ENCODE data around the gene SLC24A3.
"Not testable (repeated sequence)": the region's sequence is repeated elsewhere in the genome, so short reads cannot be mapped to it uniquely, and the experiment has no call there.

Gene SLC24A3

GRCh38 chr20:19734811-19735210, 522.4 kb downstream of the SLC24A3 start:
- no peak for DNase-seq

- peak; percentile 91 for DNase-seq
These were observed 523.0 kb downstream of the SLC24A3 start for GRCh38 chr20:19735446-19735845.

- peak; percentile 95 for DNase-seq
These were observed 524.6 kb downstream of the SLC24A3 start for GRCh38 chr20:19737025-19737424.

DNA sequence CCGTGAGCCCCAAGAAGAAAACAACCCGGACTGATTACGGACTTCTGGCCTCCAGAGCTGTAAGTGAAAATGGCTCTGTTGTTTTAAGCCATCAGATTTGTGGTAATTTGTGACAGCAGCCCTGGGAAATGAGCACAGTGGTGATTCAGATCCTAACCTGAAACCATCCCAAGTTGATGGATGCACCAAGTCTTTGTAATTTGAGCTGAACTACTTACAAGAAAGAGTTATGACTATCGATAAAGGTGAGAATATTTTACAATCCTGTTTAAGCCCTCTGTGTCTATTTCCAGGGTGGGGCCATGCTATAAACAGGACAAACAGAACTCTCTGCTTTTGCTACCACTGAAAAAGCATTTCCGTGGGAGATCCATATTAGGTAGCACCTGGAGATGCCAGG, 526.5 kb downstream of the SLC24A3 start:
- no peak for DNase-seq

DNA sequence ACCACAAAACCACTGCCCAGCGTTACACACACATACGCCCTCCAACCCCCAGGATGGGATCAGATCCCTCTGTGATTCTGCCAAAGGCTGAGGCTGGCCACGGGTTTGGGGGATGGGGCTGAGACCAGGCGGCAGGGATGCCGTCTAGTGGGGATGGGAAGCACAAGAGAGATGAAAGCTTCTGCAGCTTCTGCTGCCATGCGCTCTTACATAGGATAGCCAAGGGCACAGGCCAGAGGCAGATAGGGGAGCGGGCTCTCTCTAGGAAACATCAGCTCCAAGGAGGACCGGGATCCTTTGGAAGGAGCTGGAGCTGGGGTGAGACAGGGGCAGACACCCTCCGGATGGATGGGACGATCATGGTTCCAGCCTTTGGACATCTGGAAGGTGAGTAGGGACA, 526.9 kb downstream of the SLC24A3 start:
- no peak for DNase-seq

- DNase-seq: no peak
These were observed 528.1 kb downstream of the SLC24A3 start for GRCh38 chr20:19740512-19740911.

- DNase-seq: no peak
These were observed 529.5 kb downstream of the SLC24A3 start for GRCh38 chr20:19741924-19742323.

DNA sequence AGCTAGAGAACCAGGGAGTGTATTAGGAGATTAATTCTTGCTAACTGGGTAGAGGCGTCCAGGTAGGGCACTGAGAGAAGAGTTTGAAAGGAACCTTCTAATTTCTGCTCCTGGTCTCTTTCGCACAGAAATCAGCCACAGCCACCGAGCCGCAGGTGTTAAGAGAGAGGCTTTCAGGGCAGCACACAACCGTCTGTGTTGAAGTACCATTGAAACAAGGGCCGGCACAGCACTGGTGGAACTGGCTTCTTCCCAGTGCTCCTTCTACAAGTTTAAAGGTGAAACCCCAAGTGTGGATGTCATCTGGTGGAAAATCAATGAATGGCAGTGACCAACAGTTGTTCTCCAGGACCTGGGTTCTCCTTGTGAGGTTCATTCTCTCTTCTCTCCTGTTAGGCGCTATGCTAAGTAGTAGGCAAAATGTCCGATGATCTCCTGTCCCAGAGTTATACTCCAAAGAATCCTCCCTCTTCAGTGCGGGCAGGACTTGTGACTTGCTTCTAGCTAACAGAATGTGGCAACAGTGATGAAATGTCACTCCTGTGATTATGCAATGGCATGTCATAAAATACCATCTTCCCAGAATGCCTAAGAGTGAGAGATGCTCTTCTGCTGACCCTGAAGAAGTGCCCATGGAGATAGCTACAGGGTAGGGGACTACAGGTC, 530.7 kb downstream of the SLC24A3 start:
- peak; percentile 86 for DNase-seq

GRCh38 chr20:19743640-19743995, 531.2 kb downstream of the SLC24A3 start:
- no peak for DNase-seq

DNA sequence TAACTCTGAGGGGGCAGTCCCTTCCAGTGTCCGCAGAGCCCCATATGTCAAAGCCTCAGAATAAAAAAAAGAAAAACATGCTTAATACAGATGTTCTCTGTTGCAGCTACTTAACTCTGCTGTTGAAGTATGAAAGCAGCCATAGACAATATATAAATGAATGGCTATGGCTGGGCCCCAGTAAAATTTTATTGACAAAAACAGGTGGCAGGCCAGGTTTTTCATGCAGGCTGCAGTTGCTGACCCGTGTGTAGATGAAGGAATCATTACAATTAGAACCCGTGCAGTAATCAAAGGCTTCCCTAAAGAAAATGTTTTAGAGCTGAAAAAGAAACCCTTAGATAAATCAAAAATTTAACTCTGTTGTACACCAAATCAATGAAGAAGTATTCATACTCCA, 532.7 kb downstream of the SLC24A3 start:
- DNase-seq: no peak

DNA sequence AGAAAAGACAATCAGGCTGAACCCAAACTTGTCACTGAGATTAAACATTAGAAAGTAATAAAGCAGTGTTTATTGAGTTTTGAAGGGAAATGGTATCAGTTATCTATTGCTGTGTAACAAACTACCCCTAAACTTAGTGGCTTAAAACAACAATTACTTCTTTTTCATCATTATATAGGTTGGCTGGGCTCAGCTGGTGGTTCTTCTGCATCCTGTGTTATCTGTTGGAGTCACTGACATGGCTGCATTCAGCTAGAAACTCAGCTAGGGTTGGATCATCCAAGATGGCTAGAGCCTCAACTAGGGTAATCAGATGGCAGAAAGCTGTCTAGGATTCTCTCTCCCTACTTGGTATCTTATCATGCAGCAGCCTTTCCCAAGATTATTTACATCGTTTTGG, 533.1 kb downstream of the SLC24A3 start:
- no peak for DNase-seq

GRCh38 chr20:19746396-19746795, 534.0 kb downstream of the SLC24A3 start:
- DNase-seq: no peak

DNA sequence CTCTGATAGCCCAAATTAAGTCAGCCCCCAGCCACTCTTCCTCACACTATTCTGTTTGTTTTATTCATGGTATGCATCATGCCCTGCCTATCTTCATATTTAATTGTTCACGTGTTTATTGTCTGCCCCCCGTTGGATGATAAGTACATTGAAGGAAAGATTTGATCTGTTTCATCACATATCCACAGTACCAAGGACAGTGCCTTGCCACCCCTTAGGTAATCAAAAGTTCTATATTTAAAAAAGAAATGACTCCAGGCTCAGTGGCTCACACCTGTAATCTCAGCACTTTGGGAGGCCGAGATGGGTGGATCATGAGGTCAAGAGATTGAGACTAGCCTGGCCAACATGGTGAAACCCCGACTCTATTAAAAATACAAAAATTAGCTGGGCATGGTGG, 535.5 kb downstream of the SLC24A3 start:
- no peak for DNase-seq

- DNase-seq: no peak
These were observed 536.2 kb downstream of the SLC24A3 start for GRCh38 chr20:19748681-19749080.

DNA sequence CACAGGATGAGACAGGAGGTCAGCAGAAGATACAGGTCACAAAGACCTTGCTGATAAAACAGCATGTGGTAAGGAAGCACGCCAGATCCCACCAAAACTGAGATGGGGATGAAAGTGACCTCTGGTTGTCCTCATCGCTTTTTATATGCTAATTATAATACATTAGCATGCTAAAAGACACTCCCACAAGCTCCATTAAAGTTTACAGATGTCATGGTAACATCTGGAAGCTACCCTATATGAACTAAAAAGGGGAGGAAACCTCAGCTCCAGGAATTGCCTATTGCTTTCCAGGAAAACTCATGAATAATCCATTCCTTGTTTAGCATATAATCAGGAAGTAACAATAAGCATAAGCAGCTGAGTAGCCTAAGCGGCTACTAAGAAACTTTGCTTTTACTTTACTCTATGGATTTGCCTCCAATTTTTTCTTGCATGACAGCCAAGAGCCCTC, 537.2 kb downstream of the SLC24A3 start:
- DNase-seq: no peak

DNA sequence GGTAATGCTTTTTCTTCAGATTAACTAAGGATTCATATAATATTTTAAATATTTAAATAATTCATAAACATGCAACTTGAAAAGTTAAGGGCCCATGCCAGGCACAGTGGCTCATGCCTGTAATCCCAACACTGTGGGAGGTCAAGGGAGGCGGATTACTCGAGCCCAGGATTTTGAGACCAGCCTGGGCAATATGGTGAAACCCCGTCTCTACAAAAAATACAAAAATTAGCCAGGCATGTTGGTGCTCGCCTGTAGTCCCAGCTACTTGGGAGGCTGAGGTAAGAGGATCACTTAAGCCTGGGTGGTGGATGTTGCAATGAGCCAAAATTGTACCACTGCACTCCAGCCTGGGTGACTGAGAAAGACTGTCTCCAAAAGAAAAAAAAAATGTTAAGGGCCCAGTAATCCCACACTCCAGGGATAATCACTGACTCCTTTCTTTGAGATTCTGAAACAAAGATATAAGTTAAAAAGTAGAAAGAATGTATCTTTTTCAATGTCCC, 537.7 kb downstream of the SLC24A3 start:
- DNase-seq: no peak

DNA sequence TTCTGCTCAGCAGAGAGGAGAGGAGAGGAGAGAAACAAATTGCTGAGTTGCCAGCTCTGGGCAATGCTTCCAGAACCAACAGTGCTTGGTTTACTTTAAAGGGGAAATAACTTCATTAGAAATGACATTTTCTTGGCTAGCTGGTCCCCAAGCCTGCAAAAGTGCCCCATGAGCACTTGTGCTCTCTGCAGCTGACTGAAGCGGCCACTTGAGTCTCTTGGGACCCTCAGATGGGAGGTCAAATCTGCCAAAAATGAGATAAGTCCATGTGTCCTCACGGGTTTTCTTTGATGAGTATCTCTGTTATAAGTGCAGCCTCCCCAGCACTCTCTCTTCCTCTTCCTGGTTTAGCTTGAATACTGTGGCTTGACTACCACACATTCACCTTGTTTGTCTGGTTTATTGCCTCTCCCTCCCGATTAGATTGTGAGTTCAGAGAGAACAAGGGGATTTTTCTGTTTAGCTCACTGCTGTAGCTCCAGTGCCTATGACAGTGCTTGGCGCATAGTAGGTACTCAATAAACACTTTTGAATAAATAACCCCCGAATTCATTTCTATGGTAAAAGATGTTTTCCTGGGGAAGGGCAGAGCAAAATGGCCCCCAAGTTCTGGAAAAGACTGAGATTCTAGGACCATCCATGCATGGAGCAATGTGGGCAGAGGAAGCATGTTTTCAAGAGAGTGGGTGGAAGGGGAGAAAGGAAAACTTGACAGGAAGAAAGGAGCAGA, 538.6 kb downstream of the SLC24A3 start:
- DNase-seq: peak; percentile 36

DNA sequence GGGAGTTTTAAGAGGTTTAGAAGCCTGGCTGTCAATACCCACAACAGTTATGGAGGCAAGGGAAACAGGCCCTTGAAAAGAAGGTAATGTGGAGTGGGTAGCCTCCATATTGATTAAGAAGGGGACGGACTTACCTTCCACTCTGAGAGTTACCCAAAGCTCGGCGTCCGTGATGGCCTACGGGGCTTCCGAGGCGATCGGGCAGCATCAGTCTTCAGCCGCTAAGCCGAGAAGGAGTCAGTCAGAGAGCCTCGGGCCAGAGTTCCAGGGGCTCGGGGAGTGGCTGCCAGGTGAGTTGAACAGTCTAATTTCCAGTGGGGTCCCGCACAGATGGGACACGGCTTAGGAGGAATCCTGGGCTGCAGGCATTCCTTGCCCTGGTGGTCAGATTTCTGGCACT, 541.8 kb downstream of the SLC24A3 start:
- DNase-seq: not testable (repeated sequence)

DNA sequence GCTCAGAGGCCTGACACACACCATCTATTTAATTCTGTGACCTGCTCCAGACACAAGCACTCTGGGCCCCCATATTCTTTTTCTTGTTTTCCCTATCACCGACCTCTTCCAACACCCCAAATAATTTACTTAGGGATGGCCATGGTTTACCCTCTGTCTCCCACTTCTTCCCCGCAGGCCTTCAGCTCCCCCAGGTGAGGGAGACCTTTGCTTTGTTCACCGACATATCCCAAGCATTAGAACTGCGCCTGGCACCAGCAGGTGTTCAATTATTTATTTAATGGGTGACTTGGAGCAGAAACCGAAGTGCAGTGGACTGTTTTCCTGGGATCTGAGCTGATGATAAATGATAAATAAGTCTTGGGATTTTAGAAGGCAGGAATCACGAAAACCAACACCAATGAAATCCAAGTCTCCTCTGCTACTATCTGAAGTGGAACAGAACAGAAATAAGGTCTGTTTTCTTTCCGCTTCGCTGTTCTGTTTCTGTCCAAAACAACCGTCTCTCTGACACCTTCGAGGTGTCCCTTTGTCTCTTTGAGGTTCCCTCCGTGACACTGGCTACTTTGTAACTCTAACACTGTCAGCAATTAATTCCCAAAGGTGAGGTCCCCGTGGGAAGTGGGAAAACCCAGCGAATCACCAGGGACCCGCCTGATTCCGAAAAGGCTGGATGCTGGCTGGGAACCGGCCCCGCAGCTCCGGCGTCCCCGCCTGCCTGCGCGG, 544.5 kb downstream of the SLC24A3 start:
- DNase-seq: no peak

- DNase-seq: peak; percentile 67
These were observed 545.2 kb downstream of the SLC24A3 start for GRCh38 chr20:19757487-19758132.

GRCh38 chr20:19758133-19758500, 545.7 kb downstream of the SLC24A3 start, which contains the start of gene RIN2:
Gene RIN2 (plus strand): TSS chr20:19758258. CDS start chr20:19889602, 131,344 bp downstream.
- DNase-seq: no peak

DNA sequence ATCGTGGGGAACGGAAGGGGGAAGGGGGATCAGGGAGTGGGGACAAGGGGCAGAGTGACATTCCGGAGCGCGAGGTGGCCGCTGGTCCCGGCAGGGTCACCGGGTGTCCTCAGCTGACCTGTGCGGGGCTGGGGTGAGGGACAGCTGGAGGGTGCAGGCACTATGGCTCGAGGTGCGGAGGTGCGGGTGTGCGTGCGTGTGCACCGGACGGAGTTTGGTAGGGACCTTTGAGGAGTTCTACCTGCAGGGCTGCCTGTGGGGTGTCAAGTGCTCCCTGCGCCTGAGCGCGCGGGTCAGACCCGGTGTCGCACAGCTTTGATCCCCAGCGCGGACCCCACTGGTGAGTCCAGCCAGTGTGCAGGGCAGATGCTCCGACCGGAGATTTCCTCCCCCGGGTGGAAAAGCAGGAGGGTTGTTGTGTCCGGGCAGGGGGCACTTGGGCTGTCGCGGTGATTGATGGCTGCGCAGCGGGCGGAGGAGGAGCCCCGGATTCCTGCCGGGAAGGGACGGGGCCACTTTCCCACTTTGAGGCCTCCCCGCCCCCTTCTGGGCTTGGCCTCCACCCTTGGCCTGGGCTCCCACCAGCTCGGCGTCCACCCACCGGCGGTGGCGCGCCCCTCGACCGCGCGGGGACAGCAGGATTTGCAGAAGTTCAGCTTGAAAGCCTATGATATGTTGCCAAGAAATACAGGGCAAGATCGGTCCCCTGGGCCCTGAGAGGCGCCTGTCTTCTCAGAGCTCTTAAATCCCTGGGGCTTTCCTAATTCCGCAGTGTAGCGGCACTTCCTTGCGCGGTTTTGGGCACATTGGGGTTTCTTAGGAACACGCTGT, 546.3 kb downstream of the SLC24A3 start:
- DNase-seq: peak; percentile 74

All from suppressor macrophage treated with lipopolysaccharide for 4 hours (primary cell).